ENCODE results near the gene PCIF1. TPM values are rescaled to one million over a fixed set of nuclear protein-coding genes. Genes with fewer than 3 reads are reported as not detected.

Gene PCIF1
- total RNA-seq (2013), result 16.1 TPM
- polyA plus RNA-seq (10 to 100 TPM; 41.0 to 54.9 (median 50.4) TPM), polyA minus RNA-seq (22.2 and 31.3 TPM in 2 replicates), total RNA-seq (12.0 to 49.0 (median 24.6) reads per million in 11 experiments)

DNA sequence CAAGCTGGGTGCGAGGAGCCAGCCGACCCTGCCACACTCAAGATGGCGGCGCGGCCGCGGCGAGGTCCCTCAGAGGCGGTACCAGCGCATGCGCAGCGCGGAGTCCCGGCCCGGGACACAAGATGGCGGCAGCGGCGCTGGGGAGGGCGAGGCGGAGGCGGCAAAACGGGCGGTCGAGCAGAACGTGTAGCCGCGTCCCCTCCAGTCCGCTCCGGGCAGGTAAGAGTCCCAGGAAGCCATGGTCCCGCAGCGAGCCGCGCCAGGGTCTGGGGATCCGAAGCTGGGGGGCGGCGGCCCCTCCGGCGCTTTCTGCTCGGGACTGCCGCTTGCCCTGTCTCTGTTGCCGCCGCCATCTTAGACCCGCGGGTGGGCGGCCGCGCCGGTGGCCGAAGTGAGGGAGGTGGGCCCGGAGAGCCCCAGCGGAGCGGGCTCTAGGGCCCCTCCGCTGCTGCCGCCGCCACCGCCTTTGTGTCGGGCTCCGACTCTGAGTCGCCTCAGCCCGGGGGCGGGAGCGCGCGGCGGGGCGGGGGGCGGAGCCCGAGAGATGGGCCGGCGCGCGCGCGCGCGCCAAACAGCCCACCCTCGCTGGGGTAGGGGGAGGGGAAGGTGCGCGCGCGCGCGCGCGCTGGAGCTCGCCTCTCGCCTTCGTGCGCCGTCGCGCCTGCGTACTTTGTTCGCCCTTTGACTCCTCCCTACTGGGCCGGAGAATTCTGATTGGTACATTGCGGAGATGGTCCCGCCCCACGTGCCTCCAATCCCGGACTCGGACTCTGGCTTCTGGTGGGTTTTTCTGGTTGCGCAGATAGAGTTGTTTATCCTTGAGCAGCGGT, at the start of gene PCIF1:
Gene PCIF1, plus strand, starts transcription at position 98 of the 830 bp plus-strand sequence. CDS start 4,317 bp downstream, outside the sequence.
- Histone ChIP-seq H2AFZ (ENCODE audit: insufficient read depth, low read depth, low read length, poor library complexity, severe bottlenecking) (peak within 1 kb of the TSS; percentile 94), H3K4me1 (ENCODE audit: control insufficient read depth in 1 of 2, insufficient read depth in 2 of 2, low read length in 2 of 2) (peaks cover 16 to 21% of the 10 kb centered on the region in 2 donors), H4K20me1 (ENCODE audit: insufficient read depth, low read length) (peaks cover 36% of the 10 kb centered on the region), H3K79me2 (ENCODE audit: insufficient read depth, low read length) (peaks cover 57% of the 10 kb centered on the region), H3K9ac (ENCODE audit: insufficient read depth, low read length, poor library complexity, severe bottlenecking) (peak within 1 kb of the TSS; percentile 99), H3K27me3 (ENCODE audit: control insufficient read depth in 2 of 2, insufficient read depth in 2 of 2, low read length in 2 of 2) (no peaks in the 10 kb centered on the region), H3K36me3 (replicated peaks in 1 of 2; ENCODE audit: control insufficient read depth in 1 of 2, insufficient read depth in 2 of 2, low read length in 2 of 2) (peaks cover 28 to 31% of the 10 kb centered on the region in 2 donors), H3K27ac (ENCODE audit: low read depth in 1 of 2, low read length in 2 of 2) (peak within 1 kb of the TSS; percentile 95), H3K9me3 (replicated peaks in 1 of 2; ENCODE audit: control insufficient read depth in 1 of 2, insufficient read depth in 1 of 2, low read length in 2 of 2) (no peaks in the 10 kb centered on the region), H3K4me3 (replicated peaks in 1 of 3; ENCODE audit: low read depth in 2 of 3, low read length in 3 of 3) (peak within 1 kb of the TSS; percentile 98 to 100 (median 98)), H3K4me2 (replicated peaks; ENCODE audit: extremely low read depth, low read length, poor library complexity, severe bottlenecking) (peak within 1 kb of the TSS; percentile 96)
- TF ChIP-seq, protein P1, sequence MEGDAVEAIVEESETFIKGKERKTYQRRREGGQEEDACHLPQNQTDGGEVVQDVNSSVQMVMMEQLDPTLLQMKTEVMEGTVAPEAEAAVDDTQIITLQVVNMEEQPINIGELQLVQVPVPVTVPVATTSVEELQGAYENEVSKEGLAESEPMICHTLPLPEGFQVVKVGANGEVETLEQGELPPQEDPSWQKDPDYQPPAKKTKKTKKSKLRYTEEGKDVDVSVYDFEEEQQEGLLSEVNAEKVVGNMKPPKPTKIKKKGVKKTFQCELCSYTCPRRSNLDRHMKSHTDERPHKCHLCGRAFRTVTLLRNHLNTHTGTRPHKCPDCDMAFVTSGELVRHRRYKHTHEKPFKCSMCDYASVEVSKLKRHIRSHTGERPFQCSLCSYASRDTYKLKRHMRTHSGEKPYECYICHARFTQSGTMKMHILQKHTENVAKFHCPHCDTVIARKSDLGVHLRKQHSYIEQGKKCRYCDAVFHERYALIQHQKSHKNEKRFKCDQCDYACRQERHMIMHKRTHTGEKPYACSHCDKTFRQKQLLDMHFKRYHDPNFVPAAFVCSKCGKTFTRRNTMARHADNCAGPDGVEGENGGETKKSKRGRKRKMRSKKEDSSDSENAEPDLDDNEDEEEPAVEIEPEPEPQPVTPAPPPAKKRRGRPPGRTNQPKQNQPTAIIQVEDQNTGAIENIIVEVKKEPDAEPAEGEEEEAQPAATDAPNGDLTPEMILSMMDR (IDR thresholded peaks at IDR 0.05), result no peak
- no peaks in the 10 kb centered on the region for H3K27me3 Mint-ChIP-seq (ENCODE audit: low read depth in 3 of 3)
- intact Hi-C loops (cut with micrococcal nuclease), result loop anchor here (1.0 to 10.0 kb wide), 8 partner anchors 24 to 130 kb away; partner anchors contain the start of genes ZNF335 (in 2 of the 2), CTSA (in 1 of the 2), NEURL2 (in 1 of the 2) and SPATA25 (in 1 of the 2)
- under 1% methylated on average over 62 of the region's 102 CpGs for WGBS (ENCODE audit: insufficient coverage)
- H3K27ac Mint-ChIP-seq, result peak within 1 kb of the TSS; percentile 96 to 99 (median 97)
- peak within 1 kb of the TSS; percentile 96 to 99 for H3K4me3 Mint-ChIP-seq
- peak; percentile 97 to 98 (median 97) for DNase-seq
- H3K36me3 Mint-ChIP-seq, result peaks cover 27 to 41% of the 10 kb centered on the region in 2 donors
- peaks cover 15% of the 10 kb centered on the region for H3K4me1 Mint-ChIP-seq
- H3K9me3 Mint-ChIP-seq, result peaks cover 0 to 2% (median 0%) of the 10 kb centered on the region in 7 donors

DNA sequence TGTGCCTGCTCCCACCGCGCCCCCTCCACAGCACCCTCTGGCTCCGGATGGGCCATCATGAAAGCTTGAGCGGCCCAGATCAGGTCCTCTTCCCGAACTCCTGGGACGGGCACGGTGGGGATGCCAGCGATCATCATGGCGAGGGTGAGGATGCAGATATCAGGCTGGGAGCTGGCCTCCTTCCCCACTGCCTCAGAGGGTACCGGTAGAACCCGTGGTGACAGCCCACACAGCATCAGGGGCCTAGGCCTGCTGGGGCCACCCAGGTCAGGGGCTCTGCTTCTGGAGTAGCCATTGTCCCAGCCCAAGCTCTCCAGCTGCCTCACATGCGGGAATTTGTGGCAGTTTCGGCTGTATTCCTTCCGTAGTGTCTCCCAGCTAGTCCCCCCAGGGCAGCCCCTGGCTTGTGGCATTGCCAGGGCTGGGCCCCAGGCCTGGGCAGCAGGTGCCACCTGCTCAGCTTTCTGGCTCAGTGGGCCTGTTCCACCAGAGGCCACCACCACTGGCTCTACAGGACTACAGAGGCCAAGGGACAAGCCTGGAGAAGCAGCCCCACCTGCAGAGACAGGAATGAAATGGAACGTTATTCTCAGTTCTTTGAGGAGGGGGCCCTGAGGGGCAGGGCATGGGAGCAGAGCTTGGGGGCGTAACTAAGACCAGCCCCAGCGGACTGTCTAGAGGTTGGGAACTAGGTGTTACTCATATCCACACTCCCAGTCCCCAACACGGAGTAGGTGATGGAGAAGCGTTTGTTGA, 47.7 kb upstream of the PCIF1 start:
- H3K4me2 ChIP-seq (replicated peaks; ENCODE audit: extremely low read depth, low read length, poor library complexity, severe bottlenecking), result no peak overlapping the region
- H3K9me3 Mint-ChIP-seq, result peaks cover 0 to 2% (median 0%) of the 10 kb centered on the region in 7 donors
- H3K27me3 ChIP-seq (ENCODE audit: control insufficient read depth in 2 of 2, insufficient read depth in 2 of 2, low read length in 2 of 2), result no peaks in the 10 kb centered on the region
- no peak overlapping the region for H3K27ac ChIP-seq (ENCODE audit: low read depth in 1 of 2, low read length in 2 of 2)
- H3K4me1 Mint-ChIP-seq, result peaks cover 34% of the 10 kb centered on the region
- TF ChIP-seq, protein P1 (IDR thresholded peaks at IDR 0.05), result no peak
- H3K27me3 Mint-ChIP-seq (ENCODE audit: low read depth in 3 of 3), result no peaks in the 10 kb centered on the region
- no peak overlapping the region for H3K9ac ChIP-seq (ENCODE audit: insufficient read depth, low read length, poor library complexity, severe bottlenecking)
- H3K79me2 ChIP-seq (ENCODE audit: insufficient read depth, low read length), result peaks cover 48% of the 10 kb centered on the region
- H4K20me1 ChIP-seq (ENCODE audit: insufficient read depth, low read length), result peaks cover 9% of the 10 kb centered on the region
- DNase-seq, result no peak
- peaks cover 31 to 40% of the 10 kb centered on the region in 2 donors for H3K36me3 Mint-ChIP-seq
- no peak overlapping the region for H3K4me3 ChIP-seq (replicated peaks in 1 of 3; ENCODE audit: low read depth in 2 of 3, low read length in 3 of 3)
- no peak overlapping the region for H3K4me3 Mint-ChIP-seq
- intact Hi-C loops (cut with micrococcal nuclease), result loop anchor here in 1 of 2 donors (5.0 kb wide), 1 partner anchor 46 kb away; the partner anchor contains the start of gene PCIF1
- H3K9me3 ChIP-seq (replicated peaks in 1 of 2; ENCODE audit: control insufficient read depth in 1 of 2, insufficient read depth in 1 of 2, low read length in 2 of 2), result no peaks in the 10 kb centered on the region
- peak overlapping the region in 1 of 7 donors; percentile 52 for H3K27ac Mint-ChIP-seq
- H3K36me3 ChIP-seq (replicated peaks in 1 of 2; ENCODE audit: control insufficient read depth in 1 of 2, insufficient read depth in 2 of 2, low read length in 2 of 2), result peaks cover 24 to 36% of the 10 kb centered on the region in 2 donors
- H2AFZ ChIP-seq (ENCODE audit: insufficient read depth, low read depth, low read length, poor library complexity, severe bottlenecking), result no peak overlapping the region
- H3K4me1 ChIP-seq (ENCODE audit: control insufficient read depth in 1 of 2, insufficient read depth in 2 of 2, low read length in 2 of 2), result peaks cover 37 to 46% of the 10 kb centered on the region in 2 donors
- 98% methylated on average over 14 of the region's 19 CpGs for WGBS (ENCODE audit: insufficient coverage)

Measured in CD14-positive monocyte (primary cell).